NCI-H1105 (cell line): ENCODE measurements around the gene ACSM3.
"Not testable (repeated sequence)": the region's sequence is repeated elsewhere in the genome, so short reads cannot be mapped to it uniquely, and the experiment has no call there.

Experiments used
- DNase-seq: peaks from one replicate; lab custom pipeline; 2025; lab: John Stamatoyannopoulos, UW

Gene ACSM3

GRCh38 chr16:20763461-20764232 lies at the start of gene ACSM3:
TSS of gene ACSM3 (plus strand) at chr16:20764014. CDS start at chr16:20770035, 6,021 bp downstream.
- no peak for DNase-seq

DNA sequence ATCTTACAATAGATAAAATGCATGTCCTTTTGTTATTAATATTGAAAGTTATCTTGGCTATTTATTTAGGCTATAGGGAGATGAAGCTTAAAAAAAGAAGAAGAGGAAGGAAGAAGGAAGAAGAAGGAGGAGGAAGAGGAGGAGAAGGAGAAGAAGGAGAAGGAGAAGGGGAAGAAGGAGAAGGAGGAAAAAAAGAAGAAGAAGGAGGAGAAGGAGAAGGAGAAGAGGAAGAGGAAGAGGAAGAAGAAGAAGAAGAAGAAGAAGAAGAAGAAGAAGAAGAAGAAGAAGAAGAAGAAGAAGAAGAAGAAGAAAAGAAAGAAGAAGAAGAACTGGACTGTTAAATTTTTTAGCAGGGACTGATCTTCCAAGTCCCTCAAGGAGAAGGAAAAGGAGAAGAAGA lies 46.1 kb upstream of the ACSM3 start:
- not testable (repeated sequence) for DNase-seq

- no peak for DNase-seq
Observed at GRCh38 chr16:20720251-20720650, 43.6 kb upstream of the ACSM3 start.

GRCh38 chr16:20726661-20727060 lies 37.2 kb upstream of the ACSM3 start:
- no peak for DNase-seq

DNA sequence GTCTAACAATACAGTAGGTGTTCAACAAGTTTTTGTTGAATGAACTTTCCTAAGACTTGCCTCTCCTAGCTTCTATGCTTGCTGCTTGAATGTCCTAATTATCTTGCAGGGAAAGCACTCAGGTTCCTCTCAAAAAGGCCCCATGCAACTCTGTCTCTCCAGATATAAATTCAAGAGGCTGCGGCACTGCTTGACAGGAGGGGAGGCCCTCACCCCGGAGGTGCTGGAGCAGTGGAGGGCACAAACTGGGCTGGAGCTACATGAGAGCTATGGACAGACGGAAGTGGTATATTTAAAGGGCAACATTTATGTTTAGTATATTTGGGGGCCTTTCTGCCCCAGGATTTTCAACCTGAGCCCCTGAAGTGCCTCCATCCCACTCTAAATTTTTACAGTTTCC lies 36.6 kb upstream of the ACSM3 start:
- DNase-seq, result no peak

GRCh38 chr16:20729141-20729540 lies 34.7 kb upstream of the ACSM3 start:
- no peak for DNase-seq

GRCh38 chr16:20734056-20734455 lies 29.8 kb upstream of the ACSM3 start:
- DNase-seq, result no peak

DNA sequence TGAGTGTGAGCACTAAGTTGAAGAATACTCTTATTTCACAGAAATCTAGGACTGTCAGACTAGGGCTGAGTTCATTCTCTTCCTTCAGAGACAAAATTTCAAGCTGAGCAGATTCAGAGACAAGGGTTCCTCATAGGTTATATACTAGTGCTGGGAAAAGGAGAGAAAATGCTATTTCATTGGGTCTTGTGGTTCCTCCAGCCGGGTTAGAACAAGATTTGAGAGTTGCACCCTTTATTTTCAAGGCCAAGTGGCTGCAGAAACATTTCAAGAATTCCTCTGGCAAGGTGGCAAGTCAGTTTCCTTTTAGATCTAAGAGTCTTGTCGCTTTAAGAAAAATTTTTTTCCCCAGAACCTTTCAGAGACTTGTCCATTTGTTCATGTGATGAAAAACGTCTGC lies 29.0 kb upstream of the ACSM3 start:
- DNase-seq, result no peak

DNA sequence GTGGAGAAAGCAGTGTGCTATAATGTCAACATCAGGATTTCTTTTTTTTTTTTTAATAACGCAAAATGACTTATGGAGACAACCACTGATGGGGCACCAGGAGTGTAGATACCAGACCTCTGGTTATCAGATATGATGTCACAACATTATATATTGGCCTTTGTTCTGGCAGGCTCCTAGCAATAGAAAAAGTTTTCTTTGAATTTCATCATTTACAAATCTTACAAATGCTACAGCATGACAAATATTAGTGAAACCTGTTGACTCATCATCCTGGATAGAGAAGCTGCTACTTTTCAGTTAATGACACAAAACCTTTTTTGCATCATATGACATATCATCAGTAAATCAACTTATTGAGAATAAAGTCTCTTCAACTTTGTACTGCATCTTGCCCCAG lies 28.3 kb upstream of the ACSM3 start:
- DNase-seq, result no peak

GRCh38 chr16:20740007-20740883 lies 23.6 kb upstream of the ACSM3 start:
- DNase-seq, result no peak

DNA sequence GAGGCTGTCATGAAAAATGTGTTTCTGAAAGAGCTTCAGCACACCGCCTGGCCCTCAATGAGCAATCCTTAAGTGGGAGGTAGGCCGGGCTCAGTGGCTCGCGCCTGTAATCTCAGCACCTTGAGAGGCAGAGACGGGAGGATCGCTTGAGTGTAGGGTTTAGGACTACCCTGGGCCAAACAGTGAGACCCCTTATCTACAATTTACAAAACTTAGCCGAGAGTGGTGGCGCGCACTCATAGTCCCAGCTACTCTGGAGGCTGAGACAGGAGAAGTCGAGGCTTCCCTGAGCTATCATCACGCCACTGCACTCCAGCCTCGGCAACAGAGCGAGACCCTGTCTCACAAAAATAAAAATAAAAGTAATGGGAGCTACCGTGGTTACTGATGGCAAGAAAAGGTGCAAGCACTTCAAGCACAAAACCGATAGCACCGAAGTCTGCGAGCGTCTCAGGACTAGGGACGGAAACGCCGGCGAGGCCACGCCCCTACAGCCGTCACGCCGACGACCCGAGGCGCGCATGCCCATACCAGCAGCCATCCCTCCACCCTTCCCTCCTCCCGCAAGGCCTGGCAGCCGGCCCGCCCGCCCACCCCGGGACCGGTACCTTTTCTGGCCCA lies 22.8 kb upstream of the ACSM3 start:
- DNase-seq, result peak; percentile 16

- DNase-seq, result peak; percentile 62
Observed at GRCh38 chr16:20741554-20742285, 22.1 kb upstream of the ACSM3 start, which contains the start of gene THUMPD1. TSS of gene THUMPD1 (minus strand) at chr16:20741818. CDS start at chr16:20741739, 79 bp downstream.

- no peak for DNase-seq
Observed at GRCh38 chr16:20743591-20743990, 20.2 kb upstream of the ACSM3 start.

DNA sequence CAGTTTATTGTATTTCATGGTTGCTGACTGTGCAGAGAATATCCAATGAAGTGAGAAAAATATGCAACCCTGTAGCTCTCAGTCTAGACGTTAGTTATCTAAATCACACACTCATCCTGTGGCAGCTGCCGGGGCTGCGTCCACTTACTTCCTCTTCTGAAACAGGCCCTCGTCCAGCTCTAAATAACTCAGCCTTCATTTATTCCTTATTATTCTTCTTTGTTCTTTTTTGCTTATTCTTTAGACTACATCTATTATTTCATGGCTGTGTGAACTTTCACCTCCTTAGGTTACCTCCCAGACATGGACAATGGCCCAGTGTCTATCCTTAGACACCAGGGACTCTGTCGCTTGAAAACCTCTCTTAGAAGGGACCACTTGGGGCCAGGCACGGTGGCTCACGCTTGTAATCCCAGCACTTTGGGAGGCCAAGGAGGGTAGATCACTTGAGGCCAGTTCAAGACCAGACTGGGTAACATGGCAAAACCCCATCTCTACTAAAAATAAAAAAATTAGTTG lies 18.8 kb upstream of the ACSM3 start:
- no peak for DNase-seq

DNA sequence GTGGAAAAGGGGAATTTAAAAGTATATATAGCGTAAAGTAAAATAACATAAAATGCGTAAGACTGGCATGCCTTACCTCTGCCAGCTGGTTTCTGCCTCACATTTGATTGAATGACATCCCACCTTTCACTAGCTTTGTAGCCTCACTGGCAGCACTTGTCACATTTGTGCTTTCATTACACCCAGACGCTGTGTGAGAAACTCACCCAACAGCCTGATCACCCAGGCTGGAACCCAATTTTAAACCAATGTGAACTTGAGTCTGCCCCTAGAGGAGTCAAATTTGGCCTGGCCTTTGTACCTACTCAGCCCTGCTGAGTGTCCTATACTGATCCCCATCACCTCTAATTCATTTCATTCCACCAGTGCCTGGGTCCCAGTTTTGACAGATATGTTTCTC lies 17.4 kb upstream of the ACSM3 start:
- DNase-seq, result no peak

- no peak for DNase-seq
Observed at GRCh38 chr16:20747030-20747816, 16.6 kb upstream of the ACSM3 start.

- no peak for DNase-seq
Observed at GRCh38 chr16:20749474-20749873, 14.3 kb upstream of the ACSM3 start.

DNA sequence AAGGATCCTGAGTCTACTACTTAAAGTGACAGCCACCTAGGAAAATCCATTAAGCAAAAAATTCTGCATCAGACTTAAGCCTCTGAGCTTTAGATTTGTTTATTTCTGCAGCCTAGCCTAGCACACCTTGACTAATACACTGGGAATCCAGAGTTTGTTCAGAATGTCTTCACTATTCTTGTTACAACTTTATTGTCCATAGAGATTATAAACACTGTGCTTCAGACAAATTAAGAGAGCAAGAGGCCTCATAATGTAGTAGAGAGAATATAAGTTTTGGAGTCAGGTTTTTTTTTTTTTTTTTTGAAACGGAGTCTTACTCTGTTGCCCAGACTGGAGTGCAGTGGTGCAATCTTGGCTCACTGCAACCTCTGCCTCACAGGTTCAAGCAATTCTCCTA lies 13.3 kb upstream of the ACSM3 start:
- DNase-seq, result no peak

GRCh38 chr16:20753727-20754126 lies 10.1 kb upstream of the ACSM3 start:
- DNase-seq, result no peak

- no peak for DNase-seq
Observed at GRCh38 chr16:20755238-20755637, 8.6 kb upstream of the ACSM3 start.

GRCh38 chr16:20755799-20756198 lies 8.0 kb upstream of the ACSM3 start:
- DNase-seq, result not testable (repeated sequence)
